Measurements from ENCODE around the gene LCN1.
"Not testable (repeated sequence)": the region's sequence is repeated elsewhere in the genome, so short reads cannot be mapped to it uniquely, and the experiment has no call there.

The LCN1 gene

DNA sequence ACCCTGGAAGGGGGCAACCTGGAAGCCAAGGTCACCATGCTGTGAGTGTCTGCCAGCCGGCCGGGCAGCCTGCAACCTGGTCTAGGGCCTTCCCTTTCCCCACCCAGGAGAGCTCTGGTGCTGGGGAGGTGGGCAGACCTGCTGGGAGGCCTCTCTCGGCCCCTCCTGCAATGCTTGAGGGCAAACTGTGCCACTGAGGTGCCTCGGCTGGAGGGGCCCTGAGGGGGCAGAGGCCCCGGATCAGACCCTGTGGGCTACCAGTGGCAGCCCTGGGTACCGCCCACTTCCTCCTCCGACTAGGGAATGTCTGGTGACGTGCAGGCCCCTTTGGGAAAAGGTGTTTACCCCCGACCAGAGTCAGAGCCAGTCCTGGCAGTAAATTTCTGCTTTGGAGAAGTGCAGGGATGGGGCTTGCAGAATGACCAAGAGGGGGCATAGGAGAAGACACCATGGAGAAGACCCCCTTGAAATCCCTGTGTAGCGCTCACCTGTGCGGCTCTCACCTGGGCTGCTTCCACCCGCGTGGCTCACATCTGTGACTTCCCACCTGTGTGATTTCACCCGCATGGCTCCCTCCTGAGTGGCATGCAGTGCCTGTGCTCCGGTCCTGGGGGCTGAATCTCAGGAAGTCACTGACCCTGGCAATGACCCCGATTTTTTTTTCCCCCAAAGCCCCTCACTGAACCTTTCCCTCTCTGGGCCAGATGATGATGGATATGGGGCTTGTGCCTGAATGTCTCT, 1.1 kb downstream of the LCN1 start:
- DNase-seq (ENCODE audit: low read depth in 3 of 3), result no peak

DNA sequence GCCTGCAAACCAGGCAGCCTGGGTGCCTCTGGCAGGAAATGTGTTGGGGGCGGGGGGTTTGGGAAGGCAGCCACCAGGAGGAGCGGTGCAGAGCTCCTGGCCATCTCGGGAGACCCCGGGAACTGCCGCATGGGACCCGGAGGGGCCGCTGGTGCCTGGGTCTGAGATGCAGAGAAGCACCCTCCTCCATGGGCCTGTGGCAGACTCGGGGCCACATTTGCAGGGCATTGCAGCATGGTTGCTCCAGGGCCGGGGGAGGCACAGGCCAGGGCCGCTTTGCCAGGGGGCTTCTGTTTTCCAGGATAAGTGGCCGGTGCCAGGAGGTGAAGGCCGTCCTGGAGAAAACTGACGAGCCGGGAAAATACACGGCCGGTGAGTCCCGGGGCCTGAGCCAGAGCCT, 1.7 kb downstream of the LCN1 start:
- DNase-seq (ENCODE audit: low read depth in 3 of 3), result no peak

DNA sequence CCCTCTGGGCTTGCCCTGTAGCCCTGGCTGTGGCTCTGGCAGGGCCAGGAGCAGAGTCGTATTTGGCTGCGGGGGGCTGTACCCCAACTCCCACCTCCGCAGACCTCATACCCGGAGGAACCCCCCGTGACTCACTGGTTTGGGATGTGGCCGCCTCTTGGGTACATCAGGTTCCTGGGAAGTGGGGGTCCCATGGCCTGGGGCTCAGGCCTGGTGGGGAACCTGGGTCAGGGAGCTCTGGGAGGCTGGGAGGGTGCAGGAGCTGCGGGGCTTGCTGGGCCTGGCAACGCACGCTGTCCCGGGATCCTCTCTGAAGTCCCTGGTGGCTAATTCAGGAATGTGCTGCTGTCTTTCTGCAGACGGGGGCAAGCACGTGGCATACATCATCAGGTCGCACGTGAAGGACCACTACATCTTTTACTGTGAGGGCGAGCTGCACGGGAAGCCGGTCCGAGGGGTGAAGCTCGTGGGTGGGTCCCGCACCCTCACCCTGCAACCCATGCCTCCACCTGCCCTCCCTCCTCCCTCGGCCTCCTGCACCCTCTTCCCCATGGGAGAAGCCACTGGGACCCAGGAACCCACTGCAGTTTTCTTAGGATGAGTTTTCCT, 2.4 kb downstream of the LCN1 start:
- DNase-seq (ENCODE audit: low read depth in 3 of 3), result no peak

DNA sequence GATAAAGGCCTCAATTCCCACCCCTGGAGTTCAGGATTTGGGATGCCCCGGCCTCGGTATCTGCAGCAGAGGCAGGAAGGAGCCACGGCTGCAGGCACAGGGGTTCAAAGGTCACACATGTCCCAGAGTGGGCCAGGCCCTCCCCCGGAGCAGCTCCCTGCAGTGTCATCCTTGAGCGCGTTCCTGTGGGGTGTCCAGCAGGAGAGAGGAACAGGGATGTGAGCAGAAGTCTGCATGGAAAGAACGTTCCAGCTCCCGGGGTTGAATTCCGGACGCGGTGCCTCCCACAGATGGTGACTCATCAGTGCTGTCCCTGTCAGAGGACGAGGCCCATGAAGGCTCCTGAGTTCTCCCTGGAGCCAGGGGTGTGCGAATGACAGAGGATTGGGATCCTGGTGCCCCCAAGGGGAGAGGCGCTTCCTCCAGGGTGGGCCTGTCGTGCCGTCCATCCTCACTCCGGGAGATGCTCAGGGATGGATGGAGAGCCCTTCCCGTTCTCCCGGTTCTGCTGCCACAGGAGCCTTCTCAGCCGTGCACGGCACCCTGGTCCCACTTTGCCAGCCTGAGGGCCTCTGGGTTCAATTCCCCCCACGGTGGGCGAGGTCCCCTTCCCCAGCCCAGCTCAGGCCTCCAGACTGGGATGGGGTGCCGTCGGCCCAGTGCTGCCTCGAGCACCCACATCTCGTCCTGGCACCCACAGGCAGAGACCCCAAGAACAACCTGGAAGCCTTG, 3.1 kb downstream of the LCN1 start:
- no peak for DNase-seq (ENCODE audit: low read depth in 3 of 3)

DNA sequence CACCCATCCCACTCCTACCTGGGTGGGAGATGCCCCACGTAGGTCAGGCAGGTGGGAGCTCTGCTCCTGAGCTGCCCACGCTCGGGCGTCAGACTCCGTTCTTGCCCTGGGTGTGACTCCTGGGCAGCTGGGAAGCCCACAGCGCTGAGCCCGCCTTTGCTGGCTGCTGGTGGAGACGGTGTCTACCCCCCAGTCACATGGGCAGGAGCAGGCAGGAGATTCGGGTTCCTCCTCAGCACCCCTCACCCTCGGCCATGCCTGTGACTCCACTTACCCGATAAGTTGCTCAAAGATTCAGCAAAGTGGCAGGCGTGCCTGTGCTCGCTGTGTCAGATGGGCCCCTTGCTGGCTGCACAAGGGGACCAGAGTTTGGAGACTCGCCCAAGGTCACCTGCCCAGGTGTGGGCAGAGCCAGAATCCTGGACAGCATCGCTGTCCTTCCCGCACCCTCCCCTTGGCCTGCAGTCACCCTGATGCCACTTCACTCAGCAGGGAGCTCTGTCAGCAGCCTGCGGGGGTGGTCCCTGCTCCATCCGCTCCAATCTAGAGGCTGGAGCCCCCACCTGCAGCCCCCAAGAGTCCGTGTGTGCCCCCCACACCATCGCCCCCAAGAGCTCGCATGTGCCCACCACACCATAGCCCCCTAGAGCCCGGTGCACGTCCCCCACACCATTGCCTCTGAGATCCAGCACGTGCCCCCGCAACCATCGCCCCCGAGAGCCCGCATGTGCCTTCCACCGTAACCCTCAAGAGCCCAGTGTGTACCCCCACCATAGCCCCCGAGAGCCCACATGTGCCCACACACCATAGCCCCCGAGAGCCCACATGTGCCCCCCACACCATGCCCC, 4.2 kb downstream of the LCN1 start:
- DNase-seq (ENCODE audit: low read depth in 3 of 3), result no peak

DNA sequence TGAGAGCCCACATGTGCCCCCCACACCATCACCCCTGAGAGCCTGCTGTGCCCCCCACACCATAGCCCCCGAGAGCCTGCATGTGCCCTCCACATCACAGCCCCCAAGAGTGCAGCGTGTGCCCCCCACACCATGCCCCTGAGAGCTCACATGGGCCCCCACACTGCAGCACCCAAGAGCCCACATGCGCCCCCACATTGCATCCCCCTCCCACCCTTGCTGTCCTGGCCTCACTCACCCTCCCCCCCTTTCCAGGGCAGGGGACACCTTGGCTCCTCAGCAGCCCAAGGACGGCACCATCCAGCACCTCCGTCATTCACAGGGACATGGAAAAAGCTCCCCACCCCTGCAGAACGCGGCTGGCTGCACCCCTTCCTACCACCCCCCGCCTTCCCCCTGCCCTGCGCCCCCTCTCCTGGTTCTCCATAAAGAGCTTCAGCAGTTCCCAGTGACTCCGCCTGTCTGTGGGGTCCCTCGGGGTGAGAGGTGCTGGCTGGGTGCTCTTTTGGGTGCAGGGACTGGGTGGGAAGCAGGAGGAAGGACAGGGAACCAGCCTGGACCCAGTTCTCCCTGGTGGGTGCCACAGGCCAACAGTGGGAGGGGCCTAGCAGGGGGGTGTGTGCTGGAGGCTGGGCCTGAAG, 5.0 kb downstream of the LCN1 start:
- no peak for DNase-seq (ENCODE audit: low read depth in 3 of 3)

DNA sequence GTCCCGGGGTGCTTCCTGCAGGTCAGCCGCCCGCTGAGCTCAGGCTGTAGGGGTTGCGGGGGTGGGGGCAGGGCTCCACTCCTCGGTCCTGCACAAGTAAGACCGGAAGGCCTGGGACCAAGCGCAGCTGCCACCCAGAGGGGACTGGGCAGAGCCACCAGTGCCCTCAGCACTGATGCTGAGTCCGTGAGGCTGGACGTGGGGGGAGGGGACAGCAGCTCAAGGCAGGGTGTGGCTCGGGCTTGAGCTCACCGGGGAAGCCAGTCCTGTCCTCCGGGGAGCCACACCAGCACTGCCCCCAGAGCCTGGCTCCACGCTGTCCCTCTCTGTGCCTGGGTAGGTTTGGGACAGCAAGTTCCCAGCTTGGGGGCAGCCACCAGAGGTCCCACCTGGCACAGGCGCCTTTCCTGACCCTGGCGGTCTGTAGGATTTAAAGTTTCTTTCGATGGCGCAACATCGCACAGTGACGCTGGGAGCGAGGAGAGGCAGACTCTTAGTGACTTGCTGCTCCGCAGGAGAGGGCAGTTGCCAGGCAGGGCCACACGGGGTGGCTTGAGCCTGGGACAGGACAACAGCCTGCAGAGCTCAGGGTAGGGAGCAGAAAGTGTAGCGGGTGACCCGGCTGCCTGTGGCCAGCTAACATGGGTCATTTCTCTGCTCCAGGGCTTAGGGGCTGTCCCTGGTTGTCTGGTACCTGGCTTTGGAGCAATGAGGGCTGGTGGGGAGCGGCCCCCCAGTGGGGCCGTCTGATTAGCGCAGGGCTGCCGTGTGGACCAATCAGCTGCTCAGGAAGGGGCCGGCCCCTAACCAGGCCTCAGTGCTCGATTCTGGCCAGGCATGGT, 5.7 kb downstream of the LCN1 start:
- no peak for DNase-seq (ENCODE audit: low read depth in 3 of 3)

DNA sequence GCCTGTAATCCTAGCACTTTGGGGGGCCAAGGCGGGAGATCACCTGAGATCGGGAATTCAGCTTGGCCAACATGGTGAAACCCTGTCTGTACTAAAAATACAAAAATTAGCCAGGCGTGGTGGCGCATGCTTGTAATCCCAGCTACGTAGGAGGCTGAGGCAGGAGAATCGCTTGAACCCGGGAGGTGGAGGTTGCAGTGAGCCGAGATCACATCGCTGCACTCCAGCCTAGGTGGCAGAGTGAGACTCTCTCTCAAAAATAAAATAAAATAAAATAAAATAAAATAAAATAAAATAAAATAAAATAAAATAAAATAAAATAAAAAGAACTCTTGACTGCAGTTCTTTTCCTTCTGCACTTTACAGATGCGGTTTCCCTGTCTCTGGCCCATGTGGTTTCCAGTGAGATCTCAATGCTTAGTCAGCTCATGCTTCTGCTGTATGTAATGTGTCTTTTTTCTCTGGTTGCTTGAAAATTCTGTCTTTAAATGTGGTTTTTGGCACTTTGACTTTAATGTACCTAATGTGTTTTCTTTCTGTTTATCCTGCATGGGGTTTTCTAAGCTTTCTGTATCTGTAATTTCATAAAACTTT, 7.7 kb downstream of the LCN1 start:
- DNase-seq (ENCODE audit: low read depth in 3 of 3), result not testable (repeated sequence)

DNA sequence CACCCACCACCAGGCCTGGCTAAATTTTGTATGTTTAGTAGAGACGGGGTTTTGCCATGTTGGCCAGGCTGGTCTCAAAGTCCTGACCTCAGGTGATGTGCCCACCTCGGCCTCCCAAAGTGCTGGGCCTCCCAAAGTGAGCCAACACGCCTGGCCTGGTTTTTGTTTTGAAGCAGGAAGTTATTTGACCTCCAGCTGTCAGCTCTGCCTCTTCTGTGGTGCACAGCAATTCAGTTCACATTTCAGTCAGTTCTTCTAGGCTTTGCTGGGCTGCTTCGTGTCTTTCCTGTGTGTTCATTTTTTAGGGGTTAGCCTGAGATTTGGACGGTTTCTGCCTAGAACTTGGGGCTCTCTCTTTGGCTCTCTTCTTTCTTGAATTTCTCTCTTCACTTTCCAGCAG, 8.9 kb downstream of the LCN1 start:
- no peak for DNase-seq (ENCODE audit: low read depth in 3 of 3)

DNA sequence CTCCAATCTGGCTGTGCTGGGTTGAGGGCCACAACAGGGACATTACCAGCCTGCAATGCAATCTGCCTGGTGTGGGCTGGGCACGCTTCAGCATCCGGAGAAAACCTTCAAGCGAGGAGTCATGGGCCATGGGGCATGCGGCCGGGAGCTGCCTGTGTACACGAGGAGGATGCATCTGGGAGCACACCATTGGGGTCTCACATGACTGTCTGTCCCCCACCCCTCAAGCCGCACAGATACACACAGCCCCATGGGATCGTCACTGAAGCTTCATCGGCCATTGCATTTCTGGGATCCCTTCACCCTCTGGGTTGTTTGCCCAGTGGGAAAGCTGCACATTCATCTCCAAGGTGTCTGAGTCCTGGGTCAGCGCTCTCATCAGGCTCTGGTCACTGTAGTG, 9.9 kb downstream of the LCN1 start:
- no peak for DNase-seq (ENCODE audit: low read depth in 3 of 3)

DNA sequence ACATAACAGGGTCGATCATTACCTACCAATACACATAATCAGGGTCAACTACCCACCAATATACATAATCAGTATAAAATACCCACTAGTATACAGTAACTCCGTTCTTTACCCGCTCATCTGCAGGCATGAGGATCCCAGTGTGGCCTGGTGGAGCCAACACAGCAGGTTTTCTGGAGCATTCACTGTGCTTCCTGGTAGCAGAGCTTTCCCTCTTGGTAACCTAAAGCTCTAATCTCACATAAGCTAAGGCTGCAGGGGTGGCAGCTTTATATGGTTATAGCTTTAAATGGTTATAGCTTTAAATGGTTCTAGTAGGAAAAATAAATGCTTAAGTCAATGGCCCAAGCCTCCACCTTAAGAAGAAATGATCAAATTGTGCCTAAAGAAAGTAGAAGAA, 11.9 kb downstream of the LCN1 start:
- DNase-seq (ENCODE audit: low read depth in 3 of 3), result no peak

DNA sequence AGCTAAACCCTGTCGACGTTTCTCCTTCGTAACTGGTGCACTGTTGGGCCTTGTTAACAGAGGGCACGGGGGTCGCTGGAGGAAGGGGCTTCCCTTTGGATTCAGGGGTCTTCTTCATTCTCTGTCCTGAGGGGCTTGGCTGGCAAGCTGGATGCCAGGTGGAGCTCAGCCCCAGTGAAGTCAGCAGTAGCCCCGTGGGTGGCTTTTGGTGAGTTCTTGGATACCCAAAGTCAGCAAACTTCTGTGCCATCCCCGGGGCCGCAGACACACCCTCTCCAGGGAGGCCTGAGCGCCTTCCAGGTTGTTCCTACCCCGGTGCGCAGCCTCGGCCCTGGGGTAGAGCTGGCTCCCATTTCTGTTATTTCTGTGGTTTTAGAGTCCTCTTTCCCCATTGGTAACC, 12.4 kb downstream of the LCN1 start:
- DNase-seq (ENCODE audit: low read depth in 3 of 3), result no peak

DNA sequence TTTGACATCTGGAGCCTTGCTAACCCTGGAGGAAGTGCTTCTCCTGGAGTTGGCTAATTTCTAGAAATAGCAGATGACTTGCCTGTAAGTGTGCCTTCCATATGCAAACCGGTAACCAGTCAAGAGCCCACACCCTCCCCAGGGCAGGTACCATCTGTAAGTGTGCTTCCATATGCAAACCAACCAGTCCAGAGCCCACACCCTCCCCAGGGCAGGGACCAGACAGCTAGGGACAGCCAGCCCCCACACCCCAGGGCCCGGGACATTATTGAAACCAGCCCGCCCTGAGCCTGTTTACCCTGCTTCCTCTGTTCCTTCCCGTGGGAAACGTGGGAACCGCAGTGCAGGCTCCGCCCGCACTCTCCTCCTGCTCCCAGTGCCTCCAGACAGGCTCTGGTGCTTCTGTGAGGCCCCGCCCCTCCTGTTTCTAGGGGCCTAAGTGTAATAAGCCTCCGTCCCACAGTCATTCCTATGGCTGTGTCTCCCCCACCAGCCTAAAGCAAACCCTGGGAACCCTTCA, 13.0 kb downstream of the LCN1 start:
- not testable (repeated sequence) for DNase-seq (ENCODE audit: low read depth in 3 of 3)

DNA sequence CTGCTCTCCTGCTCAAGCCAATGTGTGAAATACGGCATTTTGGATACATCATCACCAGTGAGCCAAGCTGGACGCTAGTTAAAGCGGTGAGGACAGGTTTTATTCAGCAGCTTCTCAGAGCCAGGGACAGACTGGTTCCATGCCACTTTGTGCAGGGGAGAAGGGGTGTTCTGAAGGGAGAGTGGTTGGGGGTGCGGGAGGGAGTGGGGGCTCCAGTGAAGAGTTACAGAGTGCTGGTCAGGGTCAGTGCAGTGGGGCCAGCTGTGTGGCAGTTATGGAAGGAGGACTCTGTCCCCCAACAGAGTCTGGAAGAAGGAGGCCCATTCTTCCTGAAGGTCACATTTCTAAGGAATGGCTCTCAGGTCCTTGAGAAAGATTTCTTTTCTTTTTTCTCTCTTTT, 13.6 kb downstream of the LCN1 start:
- not testable (repeated sequence) for DNase-seq (ENCODE audit: low read depth in 3 of 3)

DNA sequence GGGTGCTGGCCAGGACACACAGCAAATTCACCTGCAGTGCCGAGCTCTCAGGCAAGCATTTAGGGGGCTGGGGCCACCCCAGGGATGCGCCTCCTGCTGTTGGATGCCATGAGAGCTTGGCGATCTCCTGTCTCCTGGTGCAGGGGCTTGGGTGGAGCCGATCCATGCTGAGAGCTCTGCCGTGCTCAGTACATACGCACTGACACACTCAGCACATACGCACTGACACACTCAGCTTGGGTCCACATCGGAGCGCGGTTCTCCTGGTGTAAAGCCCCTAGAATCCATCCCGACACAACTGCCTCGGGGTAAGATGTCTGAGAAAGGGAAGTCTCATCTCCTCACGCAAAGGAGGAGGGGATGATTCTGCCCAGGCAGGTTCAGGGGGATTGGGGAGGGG, 14.4 kb downstream of the LCN1 start:
- DNase-seq (ENCODE audit: low read depth in 3 of 3), result not testable (repeated sequence)

DNA sequence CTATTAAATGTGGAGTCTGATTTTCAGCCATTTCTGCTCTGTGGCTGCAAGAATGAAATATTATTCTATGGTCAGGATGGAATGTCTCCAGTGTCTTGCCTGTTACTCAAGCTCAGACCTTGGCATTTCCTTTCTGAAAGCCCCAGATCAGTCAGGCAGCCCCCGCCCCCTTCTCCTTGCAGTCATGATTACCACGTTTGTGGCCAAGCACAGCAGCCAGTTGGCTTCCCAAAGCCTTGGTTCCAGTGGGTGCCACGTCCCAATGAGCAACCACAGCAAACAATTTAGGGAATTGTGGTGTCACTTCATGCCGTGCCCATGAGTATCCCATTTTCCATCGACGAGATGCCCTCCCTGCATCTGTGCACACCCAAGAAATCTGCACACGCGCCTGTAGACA, 15.0 kb downstream of the LCN1 start:
- DNase-seq (ENCODE audit: low read depth in 3 of 3), result no peak

DNA sequence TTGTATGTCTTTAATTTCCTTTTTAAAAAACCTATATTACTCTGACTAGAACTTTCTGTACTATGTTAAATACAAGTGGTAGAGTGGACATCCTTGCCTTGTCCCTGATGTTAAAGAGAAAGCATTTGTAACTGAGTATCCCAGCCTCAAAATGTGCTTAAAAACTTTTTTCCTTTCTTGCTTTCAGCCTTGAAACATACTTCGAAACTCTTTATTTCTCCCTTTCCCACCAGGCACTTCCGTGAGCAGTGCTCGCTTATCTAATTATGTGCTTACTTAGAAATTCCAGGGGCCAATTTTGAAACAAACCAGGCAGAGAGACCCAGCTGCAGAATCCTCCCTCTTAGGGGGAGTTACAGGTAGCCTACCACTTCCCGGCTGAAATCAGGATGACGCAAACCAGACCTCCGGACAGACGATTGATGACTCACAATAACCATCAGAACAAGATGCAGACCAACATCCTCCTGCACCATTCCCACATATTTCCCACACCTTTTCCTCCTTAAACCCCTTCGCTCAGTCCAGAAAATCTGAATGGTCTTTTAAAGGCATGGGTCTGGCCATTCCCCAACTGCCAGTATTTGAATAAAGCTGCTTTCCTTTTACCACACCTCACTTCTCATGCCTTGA, 22.1 kb downstream of the LCN1 start:
- DNase-seq (ENCODE audit: low read depth in 3 of 3), result not testable (repeated sequence)

DNA sequence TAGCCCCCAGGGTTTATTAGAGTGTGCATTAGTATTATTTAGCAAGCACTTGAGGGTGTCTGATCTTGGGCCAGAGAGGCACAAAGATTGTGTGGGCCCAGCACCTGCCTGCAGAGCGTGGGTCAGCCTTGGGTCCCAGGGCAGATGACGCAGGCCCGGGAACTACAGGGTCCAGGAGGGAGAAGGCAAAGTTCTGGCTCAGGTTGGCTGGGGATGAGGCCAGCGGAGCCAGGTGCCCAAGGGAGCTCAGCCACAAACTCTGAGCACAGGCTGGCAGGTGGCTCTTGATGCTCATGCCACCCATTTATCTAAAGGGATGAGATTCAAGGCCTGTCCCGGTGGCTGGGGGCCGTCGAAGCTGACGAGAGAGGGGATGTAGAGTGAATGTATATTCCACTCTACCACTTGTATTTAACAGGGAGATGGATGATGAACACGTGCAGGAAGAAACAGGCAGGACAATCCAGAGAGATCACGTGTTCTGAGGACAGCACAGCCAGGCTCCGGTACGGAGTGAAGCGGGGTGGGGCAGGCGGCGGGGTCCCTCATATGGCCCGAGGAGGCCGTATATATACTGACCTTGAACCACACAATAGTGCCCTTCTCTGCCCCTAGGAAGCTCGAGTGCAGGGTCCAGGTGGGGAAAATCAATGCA, 23.9 kb downstream of the LCN1 start:
- no peak for DNase-seq (ENCODE audit: low read depth in 3 of 3)

DNA sequence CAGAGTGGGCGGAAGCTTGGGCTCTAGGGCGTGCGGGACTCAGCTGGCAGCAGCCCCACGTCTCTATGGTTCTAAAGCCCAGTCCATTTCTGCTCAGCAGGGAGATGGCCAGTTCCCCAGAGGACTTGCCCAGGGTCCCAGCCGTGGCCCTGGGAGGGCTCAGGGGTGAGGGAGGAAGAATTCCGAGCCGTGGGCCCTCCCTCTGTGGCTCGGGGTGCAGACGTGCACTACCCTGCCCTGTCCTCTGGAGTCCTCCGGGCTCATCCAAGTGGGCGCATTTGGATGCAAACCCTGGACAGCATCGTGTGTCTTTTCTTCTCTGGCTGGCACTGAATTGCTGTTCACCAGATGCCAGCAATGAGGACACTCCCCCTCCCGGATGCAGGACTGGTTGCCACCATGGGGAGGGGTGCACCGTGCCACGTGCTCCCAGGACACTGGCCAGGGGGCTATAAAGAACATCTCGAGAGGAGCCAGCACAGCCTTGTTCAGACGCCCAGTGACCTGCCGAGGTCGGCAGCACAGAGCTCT, 24.5 kb downstream of the LCN1 start, which contains the start of gene OBP2A:
Gene OBP2A, plus strand, starts transcription at position 481 of the 531 bp plus-strand sequence. CDS start 55 bp downstream, outside the sequence.
- DNase-seq (ENCODE audit: low read depth in 3 of 3), result not testable (repeated sequence)
